Left hindlimb (tissue), 1 donor: ENCODE data around the gene MTX1.
"Not testable (repeated sequence)": the region's sequence is repeated elsewhere in the genome, so short reads cannot be mapped to it uniquely, and the experiment has no call there.

Experiments used
- DNase-seq: peaks from one replicate; pipeline ENCODE4 v3.0.0-alpha.2; 2018

MTX1 gene

DNA sequence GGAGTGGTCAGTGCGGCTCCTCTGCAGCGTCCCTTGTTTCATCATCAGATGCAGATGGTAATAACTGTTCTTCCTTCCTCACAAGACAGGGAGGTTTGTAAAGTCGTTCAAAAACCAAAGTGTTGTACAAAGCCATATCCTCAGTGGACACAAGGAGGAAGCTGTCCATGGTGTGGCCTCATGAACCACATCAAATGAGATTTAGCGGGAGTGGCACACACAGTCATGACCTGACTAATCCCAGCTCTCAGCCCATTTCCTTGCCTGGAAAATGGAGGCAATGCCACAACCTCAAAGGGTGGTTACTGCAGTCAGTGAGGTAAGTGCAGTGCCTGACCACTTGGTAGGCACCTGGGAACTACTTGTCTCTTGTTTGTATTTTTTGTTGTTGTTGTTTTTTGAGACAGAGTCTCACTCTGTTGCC is 33.4 kb downstream of the MTX1 start:
- no peak for DNase-seq

DNA sequence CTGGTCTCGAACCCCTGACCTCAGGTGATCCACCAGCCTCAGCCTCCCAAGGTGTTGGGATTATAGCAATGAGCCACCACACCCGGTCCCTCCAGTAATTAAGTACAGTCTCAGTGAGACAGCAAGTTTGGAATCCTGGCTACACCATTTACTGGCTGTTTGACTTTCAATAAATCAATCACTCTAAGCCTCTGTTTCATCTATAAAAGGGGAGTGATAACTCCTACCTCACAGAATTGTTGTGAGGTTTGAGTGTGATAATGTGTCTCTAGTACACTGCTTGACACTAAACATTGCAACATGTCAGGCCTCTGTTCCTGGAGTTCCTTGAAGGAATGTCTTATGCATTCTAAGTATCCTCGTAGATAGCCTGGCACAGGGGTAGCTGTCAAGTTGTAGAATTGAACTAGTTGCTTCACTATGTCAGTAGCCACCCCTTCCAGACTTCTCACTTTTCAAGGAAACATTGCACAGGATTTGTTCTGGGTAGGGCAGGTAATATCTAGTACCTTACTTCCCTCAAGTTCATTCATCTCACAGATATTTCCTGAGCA is 34.4 kb downstream of the MTX1 start:
- DNase-seq = no peak

DNA sequence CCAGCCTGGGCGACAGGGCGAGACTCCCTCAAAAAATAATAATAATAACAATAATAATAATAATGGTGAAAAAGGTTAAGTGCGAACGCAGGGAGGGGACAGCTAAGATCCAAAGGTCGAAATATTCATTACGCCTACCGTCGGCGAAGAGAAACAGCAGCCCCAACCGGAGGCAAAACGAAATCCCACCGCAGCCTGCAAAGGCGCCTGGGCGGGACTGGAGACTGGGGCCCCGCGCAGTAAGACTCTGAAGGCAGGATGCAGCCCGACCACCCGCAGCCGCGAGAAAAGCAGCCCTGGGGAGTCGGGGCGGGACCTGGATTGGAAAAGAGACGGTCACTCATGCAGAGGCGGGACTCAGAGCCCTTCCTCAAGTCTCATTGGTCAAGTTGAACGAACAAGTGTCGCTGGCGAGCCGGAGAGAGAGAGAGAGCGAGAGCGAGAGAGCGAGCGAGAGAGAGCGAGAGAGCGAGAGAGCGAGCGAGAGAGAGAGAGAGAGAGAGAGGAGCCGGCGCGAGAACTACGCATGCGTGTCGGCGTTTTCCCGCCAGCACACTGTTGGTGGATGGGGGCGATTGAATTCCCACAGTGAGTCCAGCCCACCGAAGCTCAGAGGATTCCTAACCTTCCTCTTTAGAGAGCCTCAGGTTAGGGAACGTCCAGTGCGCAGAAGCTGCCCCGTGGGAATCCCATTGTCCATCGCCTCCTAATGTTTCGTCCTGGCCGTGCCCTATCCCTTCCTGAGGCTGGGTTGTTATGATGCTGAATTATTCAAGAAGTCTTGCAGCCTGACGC is 36.1 kb downstream of the MTX1 start:
- peak; percentile 99 for DNase-seq

DNA sequence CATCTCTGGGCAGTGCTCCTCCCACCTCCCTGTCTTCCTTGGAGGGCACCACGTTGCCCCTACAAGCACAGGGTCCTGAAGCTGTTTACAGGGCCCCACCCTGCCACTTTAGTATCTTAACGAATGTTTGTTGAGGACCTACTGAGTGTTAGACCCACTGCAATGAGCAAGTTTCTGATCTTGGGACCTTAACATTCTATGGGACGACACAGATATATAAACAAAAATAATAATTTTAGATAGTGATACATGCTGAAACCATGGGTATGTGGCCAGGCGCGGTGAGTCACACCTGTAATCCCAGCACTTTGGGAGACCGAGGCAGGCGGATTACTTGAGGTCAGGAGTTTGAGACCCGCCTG is 36.6 kb downstream of the MTX1 start:
- no peak for DNase-seq

DNA sequence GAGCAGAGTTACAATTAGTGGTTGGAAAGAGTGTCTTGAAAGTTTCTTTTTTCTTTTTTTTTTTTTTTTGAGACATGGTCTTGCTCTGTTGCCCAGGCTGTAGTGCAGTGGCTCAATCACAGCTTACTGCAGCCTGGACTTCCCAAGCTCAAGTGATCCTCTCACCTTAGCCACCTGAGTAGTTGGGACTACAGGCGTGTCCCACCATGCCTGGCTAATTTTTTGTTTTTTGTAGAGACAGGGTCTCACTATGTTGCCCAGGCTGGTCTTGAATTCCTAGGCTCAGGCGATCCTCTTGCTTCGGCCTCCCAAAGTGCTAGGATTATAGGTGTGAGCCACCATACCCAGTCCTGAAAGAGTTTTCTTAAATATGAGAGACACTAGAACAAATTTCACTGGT is 38.3 kb downstream of the MTX1 start:
- not testable (repeated sequence) for DNase-seq

DNA sequence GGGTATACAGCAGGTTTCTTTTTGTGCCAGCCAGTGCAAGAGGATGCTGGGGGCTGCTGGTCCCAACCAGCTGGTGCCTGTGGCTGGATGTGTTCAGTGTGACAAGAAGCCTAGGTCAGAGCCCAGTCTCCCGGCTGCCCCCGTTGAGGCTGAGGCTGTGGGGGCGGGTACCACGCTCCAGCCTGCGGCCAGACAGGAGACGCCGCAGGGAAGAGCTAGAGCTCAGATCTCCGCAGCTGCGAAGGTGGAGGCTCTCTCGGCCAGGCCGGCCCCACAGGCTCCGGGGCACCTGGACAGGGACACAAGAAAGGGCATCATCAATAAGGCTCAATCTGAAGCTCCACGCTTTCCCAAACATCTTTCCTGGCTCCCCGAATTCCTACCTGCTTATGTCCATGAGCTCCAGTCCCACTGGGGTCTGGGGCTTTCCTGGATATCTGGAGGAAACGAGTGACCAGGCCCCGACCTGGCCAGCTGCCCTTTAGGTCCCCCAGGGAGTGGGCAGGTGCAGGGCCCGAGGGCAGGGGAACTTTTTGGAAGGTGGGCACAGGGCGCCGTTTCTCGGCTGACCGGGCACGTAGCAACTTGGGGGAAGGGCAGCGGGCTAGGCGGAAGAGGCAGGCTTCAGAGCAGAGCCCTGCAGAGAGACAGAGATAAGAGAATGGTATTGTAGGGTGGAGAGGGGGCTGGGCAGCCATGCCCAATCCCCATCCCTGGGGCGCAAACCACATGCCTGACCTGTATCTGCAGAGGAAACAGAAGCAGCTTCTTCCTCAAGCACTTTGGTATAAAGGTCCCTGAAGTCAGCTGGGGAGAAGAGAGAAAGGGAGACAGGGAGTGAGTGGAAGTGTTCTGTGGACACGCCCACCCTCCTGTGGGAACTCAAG is 39.4 kb downstream of the MTX1 start:
- DNase-seq = no peak

DNA sequence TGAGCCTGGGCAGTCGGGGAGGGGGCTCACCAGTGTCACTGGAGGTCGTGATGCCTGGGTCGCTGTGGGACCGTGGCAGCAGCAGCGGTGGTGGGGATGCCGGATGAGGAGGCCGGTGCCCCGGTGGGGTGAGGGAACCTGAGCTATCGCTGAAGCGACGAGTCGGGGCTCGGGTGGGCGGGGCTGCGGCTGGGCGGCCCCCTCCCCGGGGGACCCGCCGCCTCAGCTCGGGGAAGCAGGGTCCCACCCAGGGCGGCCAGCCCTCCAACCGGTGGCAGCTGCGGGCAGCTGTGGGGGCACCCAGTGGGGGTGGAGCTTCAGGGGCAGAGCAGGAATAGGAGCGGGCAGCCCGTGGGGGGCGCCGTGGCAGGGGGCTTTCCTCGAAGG is 41.7 kb downstream of the MTX1 start:
- no peak for DNase-seq

DNA sequence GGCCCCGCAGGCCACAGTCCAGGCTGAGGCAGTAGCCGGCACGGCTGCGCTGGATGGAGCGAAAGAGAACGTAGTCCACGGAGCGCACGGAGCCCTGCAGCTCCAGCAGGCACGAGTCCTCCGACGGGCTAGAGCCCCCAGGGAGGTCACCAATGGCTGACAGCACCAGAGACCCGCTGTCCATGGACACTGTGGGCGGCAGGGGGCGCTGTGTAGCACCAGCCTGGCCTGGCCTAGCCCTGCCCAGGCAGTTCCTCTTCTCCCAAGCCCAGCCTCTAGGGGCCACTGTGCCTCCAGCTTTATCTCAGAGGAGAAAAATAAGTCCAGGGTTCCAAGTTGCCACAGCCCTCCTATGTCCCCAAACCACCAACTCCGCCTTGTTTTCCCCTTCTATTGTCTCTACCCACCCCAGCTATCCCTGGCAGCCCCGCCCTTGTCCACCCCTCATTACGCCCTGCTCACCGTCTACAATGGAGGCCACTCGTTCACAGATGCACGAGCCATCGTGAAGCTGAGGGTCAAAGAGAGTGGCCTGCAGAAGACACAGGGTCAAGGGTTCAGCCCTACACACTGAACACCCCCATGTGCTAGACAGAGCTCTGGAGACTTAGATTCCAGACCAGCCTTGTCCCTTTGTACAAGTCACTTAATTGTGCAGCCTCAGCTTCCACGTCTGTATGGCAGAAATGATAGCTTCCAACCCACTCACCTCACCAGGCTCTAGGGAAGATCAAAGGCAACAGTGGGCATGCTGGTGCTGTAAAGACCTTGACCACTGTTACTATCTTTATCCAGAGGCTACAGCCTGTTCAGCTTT is 42.3 kb downstream of the MTX1 start:
- DNase-seq = peak; percentile 91

DNA sequence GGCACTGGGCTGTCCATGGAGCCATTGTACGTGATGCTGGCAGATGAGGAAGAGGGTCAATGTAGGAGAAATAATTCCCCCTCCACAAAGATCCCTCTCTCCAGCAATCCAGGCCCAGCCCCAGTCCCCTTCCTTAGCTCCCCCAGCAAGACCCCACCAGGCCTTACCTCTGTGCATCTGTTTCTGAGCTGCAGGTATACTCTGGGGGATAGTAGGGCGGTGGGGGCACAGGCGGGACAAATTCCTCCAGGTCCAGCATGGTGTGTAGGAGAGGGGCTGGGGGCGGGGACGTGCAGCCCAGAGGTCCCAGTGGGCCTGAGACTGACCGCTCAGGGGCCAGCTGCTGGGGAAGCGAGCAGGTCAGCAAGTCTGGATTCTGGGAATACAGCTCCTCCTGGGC is 43.1 kb downstream of the MTX1 start:
- no peak for DNase-seq

DNA sequence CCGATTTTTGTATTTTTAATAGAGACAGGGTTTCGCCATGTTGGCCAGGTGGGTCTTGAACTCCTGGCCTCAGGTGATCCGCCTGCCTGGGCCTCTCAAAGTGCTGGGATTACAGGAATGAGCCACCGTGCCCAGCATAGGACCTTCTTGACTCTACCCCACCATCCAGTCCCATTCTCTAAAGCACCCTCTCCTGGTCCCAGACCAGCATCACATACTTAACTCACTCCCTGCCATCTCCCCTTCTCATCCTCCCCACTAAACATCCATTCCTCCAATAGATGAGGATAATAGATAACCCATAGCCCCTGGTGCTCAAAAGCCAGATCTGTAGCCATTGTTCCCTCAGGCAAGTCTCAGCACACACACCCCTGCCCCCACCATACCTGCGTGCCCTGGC is 44.7 kb downstream of the MTX1 start:
- DNase-seq = no peak

DNA sequence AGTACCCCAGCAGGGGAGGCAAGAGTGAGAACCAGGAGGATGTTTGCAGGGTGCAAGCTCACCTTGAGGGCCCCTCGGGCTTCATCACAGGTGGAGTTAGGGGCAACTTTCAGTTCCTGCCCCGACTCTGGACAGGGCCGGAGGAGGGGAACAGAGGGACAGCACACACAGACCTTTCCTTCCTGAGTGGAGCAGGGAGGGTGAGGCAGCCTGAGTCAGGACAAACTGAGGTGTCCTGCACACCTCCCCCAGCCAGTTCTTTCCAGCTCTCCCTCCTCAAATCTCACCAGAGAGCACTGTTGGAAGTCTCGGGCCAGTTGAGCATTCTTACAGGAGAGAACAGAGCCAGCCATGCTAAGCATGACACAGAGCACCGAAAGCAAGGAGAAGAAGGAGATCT is 45.3 kb downstream of the MTX1 start:
- no peak for DNase-seq

DNA sequence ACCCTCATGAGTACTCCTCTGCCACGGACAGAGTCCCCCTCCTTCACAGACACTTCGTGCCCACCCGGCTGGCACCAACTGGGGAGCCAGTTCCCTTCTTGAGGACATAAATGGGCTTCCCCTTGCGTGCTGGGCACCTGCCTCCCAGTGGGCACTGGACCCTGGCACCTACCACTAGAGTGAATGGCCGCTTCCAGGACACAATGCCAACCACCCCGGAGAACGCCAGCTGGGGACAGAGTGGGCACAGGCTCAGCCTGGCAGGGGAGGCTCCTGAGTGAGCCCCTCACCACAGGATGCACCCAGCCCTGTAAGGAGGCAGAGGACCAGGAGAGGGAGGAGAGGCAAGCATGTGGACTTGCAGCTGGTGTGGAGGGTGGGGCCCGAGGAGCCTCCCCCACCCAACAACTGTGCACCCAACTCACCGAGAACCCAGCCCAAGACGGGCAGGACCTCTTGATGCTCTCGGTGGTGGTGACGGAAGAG is 45.8 kb downstream of the MTX1 start:
- no peak for DNase-seq

DNA sequence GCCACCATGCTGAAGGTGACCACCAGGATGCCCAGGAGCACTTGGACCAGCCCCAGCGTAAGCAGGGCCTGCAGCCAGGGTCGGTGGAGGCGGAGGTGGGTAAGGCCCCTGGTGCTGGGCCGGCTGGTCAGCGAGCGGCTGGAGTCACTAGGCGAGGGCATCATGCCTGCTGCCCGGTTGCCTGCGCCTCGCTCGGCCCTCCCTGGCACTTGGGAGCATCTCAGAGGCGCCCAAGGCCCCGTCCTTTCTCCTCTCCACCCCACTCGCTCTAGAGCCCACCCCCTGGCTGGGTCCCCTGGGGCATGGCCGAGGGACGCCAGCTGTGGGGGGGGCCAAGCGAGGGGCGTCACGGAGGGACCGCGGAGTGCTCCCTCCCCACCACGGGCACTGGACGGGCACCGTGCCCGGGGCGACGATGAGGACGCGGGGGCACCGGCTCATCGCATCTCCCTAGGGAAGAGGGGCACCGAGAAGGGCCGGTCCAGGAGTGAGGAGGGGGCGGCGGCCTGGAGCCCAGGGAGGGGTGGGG is 46.3 kb downstream of the MTX1 start:
- DNase-seq = peak; percentile 67

DNA sequence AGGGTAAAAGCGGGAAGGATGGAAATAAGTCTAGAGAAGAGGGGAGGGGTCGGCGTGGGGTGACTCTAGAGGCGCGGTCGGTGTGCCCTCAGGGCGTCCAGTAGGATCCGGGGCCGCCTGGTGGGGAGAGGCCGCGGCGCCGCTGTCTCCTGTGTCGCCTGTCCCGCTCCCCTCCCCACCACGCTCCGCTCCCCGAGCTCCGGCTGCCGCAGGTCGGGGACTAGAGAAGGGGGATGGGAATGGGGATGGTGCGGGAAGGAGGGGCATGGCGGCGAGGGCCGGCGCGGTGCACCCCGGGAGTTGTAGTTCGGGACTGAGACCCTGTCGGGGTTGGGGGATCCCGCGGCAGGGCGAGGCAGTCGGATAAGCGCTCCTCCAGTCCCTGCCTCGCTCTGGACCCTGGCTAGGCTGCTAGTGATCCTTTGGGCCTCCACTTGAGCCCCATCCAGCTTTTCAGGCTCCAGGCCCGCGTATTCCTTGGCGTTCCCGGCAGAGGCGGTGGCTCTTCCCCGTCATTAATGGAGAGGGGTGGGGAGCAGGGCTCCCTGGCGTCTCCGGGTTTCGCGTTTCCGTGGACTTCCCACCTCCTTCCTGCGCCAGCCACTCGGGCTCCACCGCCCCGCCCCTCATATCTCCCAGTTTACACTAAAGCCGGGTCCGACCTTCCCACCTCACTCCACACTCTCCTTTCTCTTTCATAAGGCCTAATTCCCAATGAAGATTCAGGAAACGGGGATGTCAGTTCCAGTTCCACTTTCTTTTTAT is 46.9 kb downstream of the MTX1 start, which contains the start of gene ENTREP3:
TSS of gene ENTREP3 (minus strand) at position 241 of the 765 bp plus-strand sequence. CDS start 606 bp downstream, outside the sequence.
- peak; percentile 95 for DNase-seq

DNA sequence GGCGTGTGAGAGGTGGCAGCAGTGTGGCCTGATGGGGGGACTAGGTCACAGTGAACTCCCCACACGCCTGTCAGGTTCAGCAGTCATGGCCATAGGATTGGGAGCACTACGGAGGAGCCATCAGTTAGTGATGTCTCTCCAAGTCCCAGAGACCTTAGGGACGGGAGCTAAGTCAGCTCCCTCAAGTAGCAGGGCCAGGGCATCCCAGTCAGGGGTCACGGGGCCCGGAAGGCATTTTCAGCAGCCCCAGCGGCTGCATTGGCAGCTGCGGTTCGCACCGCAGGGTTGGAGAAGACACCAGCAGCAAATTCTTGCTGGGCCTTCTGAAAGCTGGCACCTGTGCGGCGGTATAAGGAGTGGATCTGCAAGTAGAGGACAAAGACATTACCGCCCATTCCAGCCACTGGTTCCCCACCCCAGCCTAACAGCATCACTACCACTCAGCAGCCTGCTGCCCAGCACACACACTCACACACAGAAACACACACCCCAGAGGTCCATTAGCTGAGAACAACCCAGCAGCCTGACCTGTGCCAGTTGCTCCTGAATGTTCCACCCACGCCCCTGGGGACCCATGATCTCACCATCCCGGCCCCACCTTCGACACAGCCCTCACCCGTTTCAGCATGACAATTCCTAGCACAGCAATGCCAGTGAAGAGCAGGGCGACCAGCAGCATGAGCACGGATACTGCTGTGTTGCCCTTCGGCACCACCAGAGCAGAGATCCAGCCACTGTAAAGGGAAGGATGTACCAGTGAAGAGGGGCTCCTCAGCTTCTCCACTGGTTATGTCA is 47.8 kb downstream of the MTX1 start:
- no peak for DNase-seq

DNA sequence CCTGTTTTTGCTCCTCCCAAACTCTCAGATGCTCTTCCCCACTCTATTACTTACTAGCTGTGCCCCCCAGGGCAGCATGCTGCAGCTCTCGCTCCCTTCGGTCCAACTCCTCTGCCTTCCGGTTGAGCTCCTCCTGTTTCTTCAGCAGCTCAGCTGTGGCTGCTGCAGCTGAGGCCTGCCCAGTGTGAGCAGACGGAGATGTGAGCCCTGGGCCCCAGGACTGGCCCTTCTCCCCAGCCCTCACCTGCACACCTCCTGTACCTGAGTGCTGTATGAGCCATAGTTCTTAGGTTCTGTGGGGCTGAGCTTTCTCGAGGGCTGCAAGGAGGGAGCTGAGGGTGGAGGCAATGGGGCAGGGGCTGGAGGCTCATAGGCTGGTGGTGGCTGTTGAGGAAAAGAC is 51.8 kb downstream of the MTX1 start:
- DNase-seq = no peak

DNA sequence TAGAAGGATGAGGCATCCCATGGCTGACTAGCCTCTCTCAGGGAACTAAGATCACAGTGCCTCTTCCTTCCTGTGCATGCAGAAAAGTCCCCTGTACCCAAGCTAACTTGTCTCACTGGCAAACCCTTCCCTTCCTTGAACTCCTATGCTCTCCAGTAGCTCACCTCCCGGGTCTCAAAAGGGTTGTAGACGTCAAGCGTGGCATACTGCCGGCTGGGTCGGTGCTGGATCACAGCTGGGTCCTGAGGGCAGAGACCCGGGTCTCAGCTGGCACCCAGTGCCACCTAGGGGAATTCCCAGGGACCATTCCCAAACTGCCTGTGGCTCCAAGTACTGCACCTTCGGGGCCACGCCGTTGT is 53.0 kb downstream of the MTX1 start:
- DNase-seq = no peak

DNA sequence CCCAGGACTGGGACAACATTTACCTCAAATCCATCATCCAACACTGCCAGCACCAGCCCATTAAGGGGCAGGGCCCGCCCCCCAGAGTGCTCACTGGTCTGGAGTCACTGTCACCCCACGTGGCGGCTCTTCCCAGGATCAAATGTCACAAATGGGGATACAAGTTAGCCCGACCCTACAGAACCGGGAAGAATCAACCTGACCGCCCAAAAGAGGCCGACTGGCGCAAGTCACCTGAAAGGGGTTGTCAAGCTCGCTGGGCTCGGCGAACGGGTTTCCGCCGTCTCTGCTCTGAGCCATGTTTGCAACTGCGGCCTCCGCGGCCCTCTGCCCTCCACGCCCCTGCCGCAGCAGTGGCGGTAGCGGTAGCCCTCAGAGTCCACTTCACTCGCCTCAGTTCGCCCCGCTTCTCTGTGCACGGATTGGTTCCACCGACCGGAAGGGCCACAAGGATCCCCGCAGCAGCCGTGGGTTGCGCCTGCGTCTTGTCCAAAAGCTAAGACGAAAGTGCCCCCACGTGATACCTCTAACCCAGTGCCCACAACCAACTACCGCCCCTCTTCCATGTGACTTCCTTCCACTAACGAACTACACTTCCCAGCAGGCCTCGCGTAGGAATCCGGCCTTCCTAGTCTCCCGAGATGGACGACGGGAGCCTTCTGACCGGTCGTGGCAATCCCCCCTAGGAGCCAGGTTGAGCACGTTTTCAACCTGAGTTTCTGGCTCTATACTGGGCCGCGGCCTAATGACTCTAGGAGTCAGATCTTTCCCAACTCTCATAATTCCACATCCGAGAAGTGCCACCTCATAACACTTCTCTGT is 53.6 kb downstream of the MTX1 start, which contains the start of gene SCAMP3:
TSS of gene SCAMP3 (minus strand) at position 509 of the 822 bp plus-strand sequence. CDS start at position 300, 209 bp downstream.
- peak; percentile 96 for DNase-seq

DNA sequence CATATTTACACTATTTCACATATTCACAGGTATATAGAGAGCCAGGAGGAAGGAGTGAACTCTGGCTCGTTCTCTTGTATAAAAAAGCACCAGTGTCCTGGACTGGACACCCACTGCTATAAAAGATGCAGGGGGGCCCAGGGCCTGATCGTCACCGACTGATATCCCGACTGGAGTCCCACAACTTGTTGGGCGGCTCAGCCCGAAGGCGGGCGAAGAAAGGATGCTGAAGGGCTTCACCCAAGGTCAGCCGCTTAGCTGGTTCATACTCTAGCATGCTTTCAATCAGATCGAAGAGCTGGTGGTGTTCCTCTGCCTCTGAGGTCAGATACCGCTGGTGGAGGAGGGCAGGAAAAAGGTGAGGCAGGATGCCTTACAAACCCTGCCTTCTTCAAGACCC is 54.6 kb downstream of the MTX1 start:
- no peak for DNase-seq
